Measurements from ENCODE around the gene CHST11.

DNA sequence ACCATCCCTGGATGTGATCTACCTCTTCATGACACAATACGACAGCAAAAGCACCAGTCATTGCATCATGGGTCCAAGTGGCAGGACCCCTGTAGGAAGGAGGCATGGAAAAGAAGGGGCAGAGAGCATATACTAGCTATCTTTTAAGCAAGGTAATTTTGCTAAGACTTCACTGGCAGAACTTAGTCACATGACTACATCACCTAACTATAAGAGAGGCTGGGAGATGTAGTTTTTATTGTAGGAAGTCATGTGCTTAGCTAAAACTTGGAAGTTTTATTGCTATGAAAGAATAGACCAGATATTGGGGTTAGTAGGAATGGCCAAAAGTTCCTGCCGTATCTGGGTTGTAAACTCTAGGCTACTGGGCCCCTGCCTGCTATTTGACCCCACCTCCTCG, 18.6 kb upstream of the CHST11 start:
- TF ChIP-seq, protein P1, sequence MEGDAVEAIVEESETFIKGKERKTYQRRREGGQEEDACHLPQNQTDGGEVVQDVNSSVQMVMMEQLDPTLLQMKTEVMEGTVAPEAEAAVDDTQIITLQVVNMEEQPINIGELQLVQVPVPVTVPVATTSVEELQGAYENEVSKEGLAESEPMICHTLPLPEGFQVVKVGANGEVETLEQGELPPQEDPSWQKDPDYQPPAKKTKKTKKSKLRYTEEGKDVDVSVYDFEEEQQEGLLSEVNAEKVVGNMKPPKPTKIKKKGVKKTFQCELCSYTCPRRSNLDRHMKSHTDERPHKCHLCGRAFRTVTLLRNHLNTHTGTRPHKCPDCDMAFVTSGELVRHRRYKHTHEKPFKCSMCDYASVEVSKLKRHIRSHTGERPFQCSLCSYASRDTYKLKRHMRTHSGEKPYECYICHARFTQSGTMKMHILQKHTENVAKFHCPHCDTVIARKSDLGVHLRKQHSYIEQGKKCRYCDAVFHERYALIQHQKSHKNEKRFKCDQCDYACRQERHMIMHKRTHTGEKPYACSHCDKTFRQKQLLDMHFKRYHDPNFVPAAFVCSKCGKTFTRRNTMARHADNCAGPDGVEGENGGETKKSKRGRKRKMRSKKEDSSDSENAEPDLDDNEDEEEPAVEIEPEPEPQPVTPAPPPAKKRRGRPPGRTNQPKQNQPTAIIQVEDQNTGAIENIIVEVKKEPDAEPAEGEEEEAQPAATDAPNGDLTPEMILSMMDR (IDR thresholded peaks at IDR 0.05): no peak
- no peak for TF ChIP-seq POLR2A (IDR thresholded peaks at IDR 0.05)
